Raji (cell line): ENCODE measurements around the gene STRA8.

Experiments
- POLR2A ChIP-seq: IDR thresholded peaks from 2 replicates; pipeline ENCODE4 v1.6.1; 2011; ENCODE audit warnings: low read depth, low read length, control low read depth; ENCODE audit not compliant: insufficient read depth

The STRA8 gene

DNA sequence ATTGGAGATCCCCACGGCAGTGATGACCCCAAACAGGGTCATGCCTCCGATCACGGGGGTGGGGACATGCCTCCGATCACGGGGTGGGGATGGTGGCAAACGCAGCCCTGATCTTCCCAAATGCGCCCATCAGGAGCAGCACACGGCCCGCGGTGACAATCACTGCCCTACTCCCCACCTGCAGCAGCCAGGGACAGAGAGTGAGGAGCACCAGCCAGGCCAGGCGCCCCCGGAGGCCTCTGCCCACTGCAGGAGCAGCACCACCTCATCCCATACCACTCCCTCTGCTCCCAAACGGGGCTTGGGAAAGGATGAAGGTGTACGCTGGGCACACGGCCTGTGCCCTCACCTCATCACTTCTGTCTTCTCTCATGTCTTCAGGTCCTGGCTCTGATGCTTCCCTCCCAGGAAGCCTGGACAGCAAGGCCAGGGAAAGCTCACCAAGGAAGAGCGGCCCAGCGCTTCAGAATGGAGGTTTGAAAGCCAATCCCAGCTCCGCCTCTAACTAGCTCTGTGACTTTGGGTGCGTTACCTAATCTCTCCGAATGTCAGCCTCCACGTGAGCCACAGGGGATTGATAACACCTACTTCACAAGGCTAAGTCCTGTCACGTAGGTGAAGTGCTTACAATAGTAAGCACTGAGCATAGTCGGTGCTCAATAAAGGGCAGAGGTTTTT, 37.1 kb downstream of the STRA8 start:
- TF ChIP-seq POLR2A = no peak

DNA sequence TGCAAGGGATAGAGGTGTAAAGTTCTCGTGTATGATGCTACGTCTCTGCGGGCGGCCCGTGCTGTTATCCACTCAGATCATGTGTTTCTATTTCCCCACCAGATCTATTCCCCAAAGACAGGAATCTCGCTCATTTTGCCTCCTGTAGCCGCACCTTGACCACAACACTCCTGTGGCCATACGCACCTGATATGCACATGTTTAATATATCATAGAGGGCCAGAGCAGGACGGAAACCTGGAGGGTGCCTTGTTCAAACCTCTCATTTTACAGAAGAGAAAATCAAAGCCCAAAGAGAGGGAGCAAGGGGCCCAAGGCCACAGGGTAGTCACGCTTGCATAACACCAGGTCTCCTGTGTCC, 37.6 kb downstream of the STRA8 start:
- TF ChIP-seq POLR2A = no peak

DNA sequence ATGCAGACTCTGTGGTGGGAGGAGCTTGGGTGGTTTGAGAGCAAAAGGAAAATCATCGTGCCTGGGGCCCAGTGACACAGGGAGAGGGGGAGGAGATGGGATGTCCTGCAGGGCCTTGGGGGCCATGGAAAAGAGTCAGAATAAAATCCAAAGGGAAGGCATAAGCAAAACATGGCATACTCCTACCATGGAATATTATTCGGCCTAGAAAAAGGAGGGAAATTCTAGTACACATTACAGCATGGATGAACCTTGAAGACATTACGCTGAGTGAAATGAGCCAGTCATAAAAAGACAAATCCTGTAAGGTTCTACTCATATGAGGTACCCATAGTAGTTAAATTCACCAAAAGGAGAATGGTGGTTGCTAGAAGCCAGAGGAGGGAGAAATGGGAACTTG, 38.7 kb downstream of the STRA8 start:
- TF ChIP-seq POLR2A = no peak

DNA sequence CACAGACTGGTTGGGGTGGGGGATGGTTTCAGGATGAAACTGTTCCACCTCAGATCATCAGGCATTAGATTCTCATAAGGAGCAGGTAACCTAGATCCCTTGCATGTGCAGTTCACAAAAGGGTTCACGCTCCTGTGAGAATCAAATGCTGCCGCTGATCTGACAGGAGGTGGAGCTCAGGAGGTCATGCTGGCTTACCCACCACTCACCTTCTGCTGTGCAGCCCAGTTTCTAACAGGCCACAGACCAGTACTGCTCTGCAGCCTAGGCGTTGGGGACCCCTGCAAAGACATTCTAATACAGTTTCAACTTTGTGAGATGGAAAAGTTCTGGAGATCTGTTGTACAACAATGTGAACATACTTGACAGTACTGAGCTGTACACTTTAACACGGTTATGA, 39.9 kb downstream of the STRA8 start:
- no peak for TF ChIP-seq POLR2A

DNA sequence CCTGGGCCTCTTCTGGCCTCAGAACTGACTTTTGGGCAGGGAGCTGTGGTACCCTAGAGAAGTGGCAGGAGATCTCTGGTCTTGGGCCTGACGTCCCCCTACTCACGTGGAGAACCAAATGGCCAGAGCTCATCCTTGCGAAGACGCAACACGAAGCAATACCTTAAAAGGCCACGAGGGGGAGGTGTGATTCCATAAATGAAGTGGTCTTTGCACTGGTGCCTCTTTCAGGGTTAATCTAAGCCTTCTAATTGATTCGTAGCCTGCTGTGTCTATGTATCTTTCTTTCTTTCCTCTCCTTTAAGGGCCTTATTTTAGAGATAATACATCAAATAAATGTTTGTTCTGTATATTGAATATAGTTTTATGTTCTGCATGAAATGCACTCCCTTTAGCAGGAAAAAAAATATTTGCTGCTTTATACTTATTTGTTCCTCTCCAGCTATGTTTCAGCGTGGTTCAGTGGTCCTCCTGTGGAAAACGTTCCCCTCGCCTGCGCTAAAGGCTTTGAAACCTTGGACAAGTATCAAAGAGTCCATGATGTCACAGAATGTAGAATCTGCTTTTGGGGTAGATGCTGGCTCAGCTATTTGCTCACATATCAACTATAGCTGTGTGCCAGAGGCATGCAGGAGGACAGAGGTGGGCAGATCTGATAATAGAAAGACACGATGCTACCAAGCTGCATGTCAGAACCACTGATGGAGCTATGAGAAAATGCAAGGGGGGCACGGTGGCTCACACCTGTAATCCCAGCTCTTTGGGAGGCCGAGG, 41.0 kb downstream of the STRA8 start:
- no peak for TF ChIP-seq POLR2A

DNA sequence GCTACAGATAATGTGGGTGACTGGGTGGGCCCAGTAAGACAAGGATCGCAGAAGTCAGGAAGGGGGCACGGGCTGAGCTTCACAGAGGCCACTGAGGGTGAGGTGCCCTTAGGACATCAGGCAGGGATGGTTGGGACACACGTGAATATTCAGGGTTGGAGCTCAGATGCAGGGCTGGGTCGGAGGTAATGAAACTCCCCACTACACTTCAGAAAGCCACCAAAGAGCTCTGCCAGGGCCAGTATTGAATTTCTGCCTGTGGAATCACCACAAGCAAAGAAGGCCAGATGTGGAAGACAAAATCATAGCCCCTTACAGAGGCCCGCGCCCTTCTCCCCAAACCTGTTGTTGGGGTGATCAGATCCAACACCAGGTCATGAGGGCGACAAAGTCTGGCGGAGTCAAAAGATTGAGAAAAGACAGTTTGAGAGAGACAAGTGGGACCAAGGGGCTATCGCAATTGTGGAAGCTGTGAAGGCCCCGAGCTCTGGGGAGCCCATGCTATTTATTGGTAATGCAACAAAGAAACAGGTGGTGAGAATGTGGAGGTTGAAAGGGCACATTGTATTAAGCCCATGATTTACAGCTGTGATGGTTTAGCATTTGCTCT, 42.4 kb downstream of the STRA8 start:
- TF ChIP-seq POLR2A = no peak

DNA sequence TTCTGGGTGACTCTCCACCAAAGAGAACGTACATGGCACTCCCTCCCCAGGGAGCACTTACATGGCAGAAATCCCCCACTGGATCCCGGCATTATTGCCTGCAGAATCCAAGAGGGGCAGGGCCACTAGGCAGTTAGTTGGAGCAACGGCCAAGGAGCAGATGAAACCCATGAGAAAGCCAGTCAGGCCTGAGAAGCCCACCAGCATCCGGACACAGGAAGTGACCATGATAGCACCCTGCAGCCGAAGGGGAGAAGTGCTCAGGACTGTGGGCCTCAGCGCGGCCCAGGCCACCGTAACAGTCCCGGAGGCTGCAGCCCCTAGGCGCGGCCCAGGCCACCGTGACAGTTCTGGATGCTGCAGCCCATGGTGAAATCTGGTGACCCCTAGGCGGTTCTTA, 43.5 kb downstream of the STRA8 start:
- TF ChIP-seq POLR2A = no peak

DNA sequence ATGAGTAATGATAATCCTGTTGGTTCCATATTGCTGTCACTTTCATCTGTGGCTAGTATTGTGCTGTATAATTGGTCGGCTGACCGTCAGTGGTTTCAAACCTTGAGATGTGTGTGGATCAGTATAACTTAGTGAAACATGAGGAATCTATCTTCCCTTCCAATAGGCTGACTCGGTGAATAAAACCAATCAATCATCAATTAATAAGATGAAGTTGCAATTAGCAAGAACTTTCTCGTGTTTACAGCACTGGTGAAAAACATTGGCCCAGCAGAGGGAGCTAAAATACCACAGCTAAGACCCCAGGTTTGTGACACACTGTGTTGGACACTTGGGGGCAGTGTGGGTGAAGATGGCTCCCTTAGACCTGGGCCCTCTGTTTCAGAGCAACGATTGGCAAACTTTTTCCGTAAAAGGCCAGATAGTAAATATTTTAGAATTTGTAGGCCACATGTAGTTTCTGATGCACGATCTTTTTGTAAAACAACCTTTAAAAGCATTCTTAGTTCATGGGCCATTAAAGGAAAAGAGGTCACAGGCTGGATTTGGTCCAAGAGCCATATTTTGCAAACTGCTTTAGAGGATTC, 47.8 kb downstream of the STRA8 start:
- TF ChIP-seq POLR2A = no peak

DNA sequence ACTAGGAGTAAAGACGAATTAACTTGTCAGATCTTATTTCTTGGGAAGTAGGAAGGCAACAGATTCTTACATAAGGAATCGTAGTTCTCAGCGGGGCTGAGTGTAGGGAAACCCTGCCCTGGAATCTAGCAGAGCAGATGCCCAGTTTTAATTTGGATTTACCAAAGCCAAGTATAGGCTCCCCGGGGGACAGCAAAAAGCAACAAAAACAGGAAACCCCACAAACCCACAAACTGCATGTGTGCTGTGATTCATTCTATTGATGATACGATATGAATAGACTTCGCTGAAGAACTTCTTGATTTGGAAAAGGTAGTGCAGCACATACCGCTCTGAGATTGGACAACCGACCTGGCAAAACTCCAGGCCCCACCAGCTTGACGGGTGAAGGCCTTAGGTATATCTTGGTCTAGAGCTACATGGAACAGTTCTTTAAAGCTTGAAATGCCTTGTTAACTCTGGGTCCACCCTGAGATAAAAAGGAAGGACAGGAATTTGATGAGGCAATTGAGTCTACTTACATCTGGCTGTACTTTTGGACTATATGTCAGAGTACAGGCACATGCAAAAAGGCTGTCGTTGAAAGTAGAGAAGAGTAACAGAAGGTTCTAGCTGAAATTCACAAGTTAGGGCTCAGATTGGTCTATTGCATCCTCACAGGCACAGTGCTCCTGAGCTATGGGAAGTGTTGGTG, 49.1 kb downstream of the STRA8 start:
- TF ChIP-seq POLR2A = no peak

DNA sequence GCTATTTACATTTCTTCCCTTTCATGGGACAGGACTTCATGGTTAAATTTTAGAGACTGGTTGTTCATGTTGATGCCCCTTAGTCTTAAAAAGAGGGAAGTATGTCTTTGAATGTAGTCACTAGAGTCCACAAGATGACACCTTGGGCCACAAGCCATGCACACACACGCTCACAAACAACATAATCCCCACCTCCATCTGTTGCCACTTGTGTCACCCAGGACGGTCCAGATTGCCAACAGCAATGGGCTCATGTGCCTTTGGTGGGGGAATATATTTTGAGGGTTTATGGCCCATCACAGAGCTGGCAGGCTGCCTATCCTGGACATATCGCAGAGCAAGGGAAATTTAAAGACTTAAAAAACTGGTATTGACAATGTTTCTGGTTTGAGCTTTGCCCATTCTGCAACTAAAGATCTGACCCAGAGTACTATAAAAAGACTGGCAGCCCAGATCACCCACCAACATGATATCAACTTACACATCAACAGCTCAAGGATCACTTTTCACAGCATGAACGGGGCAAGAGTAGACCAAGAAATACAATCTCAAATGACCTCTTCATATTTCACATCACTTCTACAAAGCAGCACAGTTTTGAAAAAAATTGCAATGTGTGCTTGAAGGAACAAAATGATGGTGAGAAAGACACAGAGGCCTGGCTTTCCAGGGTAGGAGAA, 50.5 kb downstream of the STRA8 start:
- TF ChIP-seq POLR2A = no peak

DNA sequence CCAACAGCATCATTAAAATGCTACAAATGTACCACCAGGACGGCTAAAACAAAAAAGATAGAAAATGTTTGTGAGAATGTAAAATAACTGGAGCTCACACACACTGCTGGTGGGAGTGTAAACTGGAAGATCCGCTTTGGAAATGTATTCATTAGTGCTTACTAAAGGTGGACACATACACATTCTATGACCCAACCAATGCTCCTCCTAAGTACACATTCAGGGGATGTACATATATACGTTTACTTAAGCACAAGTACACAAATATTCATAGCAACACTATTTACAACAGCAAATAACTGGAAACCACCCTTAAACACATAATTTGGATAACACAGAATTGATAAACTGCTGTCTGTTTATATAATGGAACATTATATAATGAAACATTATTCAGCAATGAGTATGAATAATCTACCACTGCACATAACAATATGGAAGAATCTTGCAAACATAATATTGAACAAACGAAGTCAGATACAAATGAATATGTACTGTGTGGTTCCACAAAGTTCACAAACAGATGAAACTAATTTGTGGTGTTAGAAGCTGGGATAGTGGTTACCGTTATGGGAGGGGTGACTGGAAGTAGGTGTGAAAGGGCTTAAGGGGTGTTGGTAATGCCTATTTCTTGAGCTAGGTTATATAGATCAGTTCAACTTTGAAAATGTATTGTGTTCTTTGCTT, 52.1 kb downstream of the STRA8 start:
- TF ChIP-seq POLR2A = no peak

DNA sequence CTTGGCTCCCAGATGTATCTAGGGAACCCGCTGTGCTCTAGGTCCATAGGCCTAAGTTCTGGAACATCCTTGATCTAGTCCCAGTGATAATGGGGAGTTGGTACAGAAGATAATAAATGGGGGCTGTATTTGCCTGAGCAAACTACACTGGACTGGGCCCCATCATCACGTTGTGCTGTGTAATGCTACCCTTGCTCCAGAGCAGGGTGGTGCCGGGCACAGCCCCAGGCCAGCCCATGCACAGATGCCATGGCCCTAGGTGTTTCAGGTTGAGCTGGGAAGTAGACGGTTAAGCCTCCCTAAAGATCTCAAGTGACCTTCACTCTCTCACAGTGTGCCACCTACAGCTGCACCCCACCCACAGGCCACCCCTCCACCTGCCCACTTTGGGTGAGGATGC, 53.2 kb downstream of the STRA8 start:
- TF ChIP-seq POLR2A = no peak

DNA sequence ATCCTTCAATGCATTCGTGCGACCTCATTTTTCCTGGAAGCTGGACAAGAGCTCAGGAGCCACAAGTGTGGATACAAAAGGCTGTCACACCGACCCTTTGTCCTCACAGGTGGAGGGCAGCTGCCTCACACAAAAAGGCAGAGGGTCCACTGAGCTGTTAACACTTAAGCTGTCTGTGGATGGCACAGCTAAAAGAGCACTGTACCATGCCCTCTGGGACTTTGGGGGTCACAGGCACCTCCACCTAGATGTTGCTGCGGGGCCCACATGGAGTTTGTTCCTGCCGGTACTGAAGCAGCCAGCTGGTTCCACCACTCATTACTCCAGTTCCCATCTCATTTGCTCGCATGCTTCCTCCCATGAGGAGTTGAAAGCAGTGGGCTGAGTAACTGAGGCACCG, 57.0 kb downstream of the STRA8 start:
- no peak for TF ChIP-seq POLR2A

DNA sequence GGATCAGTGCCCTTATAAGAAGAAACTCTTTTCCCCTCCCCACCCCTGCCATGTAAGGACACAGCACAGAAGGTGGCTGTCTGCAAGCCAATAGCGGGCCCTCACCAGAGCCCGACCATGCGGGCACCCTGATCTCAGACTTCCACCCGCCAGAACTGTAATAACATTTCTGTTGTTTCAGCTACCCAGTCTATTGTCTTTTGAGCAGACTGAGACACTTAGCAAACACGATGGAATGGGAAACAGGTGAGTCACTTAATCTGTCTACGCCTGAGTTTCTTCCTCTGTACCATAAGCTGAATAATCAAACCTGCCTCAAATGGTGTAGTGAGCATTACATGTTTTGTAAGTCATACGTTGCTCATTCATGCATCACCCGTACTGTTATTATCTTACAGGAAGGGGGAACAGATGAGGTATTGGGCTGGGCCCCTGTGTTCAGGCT, 58.2 kb downstream of the STRA8 start:
- TF ChIP-seq POLR2A = no peak
